K562 (cell line): ENCODE results near the gene TRMT1. TPM values are rescaled to one million over a fixed set of nuclear protein-coding genes. Genes with fewer than 3 reads are reported as not detected.

Source experiments
- CREB1 ChIP-seq, 2 experiments: sonication (generic) in 1 of 2; formaldehyde crosslinking in 1 of 2; IDR thresholded peaks; 2 replicates each; pipeline versions ENCODE4 v1.6.1 to v1.8.0; 2012 to 2022; ENCODE audit warnings: inconsistent platforms in 1 of 2, mild to moderate bottlenecking in 1 of 2, missing genetic modification reagents in 1 of 2, moderate library complexity in 1 of 2
- CTCF ChIP-seq, 3 experiments: IDR thresholded peaks in 2 of 3; conservative IDR thresholded peaks in 1 of 3; 2 replicates each; pipeline ENCODE4 v1.5.1; 2011 to 2012; ENCODE audit warnings: low read length in 3 of 3, mild to moderate bottlenecking in 3 of 3, control low read depth in 2 of 3, improper control_type of control experiment in 1 of 3, inconsistent platforms in 1 of 3, low read depth in 1 of 3, mixed read lengths in 1 of 3, moderate library complexity in 1 of 3; ENCODE audit not compliant: insufficient read depth in 2 of 3
- GTF2B ChIP-seq: IDR thresholded peaks from 2 replicates; pipeline ENCODE4 v1.6.1; 2011; ENCODE audit not compliant: insufficient read length; ENCODE audit errors: extremely low read depth
- HMG20A ChIP-seq: fragments of 450-650 bp; formaldehyde crosslinking; conservative IDR thresholded peaks from 2 replicates; pipeline ENCODE4 v1.4.0; 2020; ENCODE audit warnings: mild to moderate bottlenecking, mixed read lengths
- KLF16 ChIP-seq: IDR thresholded peaks from 2 replicates; pipeline ENCODE4 v1.6.1; 2016; ENCODE audit warnings: antibody characterized with exemption
- NR2F6 ChIP-seq: fragments of 450-650 bp; formaldehyde crosslinking; IDR thresholded peaks from 2 replicates; pipeline ENCODE4 v1.4.0; 2020; ENCODE audit warnings: mild to moderate bottlenecking
- polyA plus RNA-seq, 8 experiments: library from polyadenylated mRNA; depleted of rRNA in 4 of 8; stranded (reverse) in 5 of 8; unstranded in 3 of 8; fragments of >200 nt; fragmentation: Nextera tagmentation in 2 of 8; fragmentation: Illumina TruSeq in 1 of 8; extraction: Ambion mirVana in 2 of 8; extraction: Trizol in 1 of 8; gene quantifications; 2 replicates each; pipeline versions ENCODE4 v1.2.1 to v1.2.3, GENCODE V29; 2011 to 2014; ENCODE audit warnings: inconsistent platforms in 1 of 8, missing spikeins in 1 of 8
- total RNA-seq, 7 experiments: library from RNA; depleted of rRNA in 6 of 7; stranded (reverse); fragments of >200 nt in 6 of 7; fragmentation: Illumina TruSeq in 2 of 7; extraction: Trizol in 2 of 7; gene quantifications; 2 replicates each; pipeline versions ENCODE4 v1.2.1 to v1.2.3, GENCODE V29; 2011 to 2021; ENCODE audit warnings: low replicate concordance in 1 of 7
- TF ChIP-seq, protein P1 (sequence below): fragments of 450-650 bp; IDR thresholded peaks from 2 replicates; pipeline ENCODE4 v1.6.1; 2016; ENCODE audit warnings: mild to moderate bottlenecking, moderate library complexity
- TF ChIP-seq, protein P2 (sequence below): fragments of 250-450 bp; sonication (Bioruptor Pico); IDR thresholded peaks from 2 replicates; pipeline ENCODE4 v1.5.0; 2022; ENCODE audit warnings: mild to moderate bottlenecking
- TF ChIP-seq, protein P3 (sequence below): sonication (generic); formaldehyde crosslinking; IDR thresholded peaks from 2 replicates; pipeline ENCODE4 v1.8.0; 2022; ENCODE audit warnings: missing genetic modification reagents, mild to moderate bottlenecking, borderline replicate concordance

The TRMT1 gene
- total and polyA plus RNA-seq, 9 of the 15 experiments (the other 6 are each of a cell fraction or from before 2014, with no cell fraction given) = 5.8 to 158 (median 54.3) TPM

DNA sequence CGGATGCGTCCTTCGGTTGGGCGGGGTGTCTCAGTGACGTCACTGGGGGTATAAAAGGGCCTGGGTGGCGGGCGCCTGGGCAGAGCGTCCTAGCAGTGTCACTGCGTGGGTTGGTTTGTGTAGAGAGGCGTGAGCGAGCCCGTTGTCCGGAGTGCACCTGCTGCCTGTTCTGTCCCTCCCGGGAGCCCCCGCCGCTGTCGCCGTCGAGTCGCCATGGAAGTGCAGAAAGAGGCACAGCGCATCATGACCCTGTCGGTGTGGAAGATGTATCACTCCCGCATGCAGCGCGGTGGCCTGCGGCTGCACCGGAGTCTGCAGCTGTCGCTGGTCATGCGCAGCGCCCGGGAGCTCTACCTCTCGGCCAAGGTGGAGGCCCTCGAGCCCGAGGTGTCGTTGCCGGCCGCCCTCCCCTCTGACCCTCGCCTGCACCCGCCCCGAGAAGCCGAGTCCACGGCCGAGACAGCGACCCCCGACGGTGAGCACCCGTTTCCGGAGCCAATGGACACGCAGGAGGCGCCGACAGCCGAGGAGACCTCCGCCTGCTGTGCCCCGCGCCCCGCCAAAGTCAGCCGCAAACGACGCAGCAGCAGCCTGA is 36.5 kb upstream of the TRMT1 start (continued):
- TF ChIP-seq, protein P1, sequence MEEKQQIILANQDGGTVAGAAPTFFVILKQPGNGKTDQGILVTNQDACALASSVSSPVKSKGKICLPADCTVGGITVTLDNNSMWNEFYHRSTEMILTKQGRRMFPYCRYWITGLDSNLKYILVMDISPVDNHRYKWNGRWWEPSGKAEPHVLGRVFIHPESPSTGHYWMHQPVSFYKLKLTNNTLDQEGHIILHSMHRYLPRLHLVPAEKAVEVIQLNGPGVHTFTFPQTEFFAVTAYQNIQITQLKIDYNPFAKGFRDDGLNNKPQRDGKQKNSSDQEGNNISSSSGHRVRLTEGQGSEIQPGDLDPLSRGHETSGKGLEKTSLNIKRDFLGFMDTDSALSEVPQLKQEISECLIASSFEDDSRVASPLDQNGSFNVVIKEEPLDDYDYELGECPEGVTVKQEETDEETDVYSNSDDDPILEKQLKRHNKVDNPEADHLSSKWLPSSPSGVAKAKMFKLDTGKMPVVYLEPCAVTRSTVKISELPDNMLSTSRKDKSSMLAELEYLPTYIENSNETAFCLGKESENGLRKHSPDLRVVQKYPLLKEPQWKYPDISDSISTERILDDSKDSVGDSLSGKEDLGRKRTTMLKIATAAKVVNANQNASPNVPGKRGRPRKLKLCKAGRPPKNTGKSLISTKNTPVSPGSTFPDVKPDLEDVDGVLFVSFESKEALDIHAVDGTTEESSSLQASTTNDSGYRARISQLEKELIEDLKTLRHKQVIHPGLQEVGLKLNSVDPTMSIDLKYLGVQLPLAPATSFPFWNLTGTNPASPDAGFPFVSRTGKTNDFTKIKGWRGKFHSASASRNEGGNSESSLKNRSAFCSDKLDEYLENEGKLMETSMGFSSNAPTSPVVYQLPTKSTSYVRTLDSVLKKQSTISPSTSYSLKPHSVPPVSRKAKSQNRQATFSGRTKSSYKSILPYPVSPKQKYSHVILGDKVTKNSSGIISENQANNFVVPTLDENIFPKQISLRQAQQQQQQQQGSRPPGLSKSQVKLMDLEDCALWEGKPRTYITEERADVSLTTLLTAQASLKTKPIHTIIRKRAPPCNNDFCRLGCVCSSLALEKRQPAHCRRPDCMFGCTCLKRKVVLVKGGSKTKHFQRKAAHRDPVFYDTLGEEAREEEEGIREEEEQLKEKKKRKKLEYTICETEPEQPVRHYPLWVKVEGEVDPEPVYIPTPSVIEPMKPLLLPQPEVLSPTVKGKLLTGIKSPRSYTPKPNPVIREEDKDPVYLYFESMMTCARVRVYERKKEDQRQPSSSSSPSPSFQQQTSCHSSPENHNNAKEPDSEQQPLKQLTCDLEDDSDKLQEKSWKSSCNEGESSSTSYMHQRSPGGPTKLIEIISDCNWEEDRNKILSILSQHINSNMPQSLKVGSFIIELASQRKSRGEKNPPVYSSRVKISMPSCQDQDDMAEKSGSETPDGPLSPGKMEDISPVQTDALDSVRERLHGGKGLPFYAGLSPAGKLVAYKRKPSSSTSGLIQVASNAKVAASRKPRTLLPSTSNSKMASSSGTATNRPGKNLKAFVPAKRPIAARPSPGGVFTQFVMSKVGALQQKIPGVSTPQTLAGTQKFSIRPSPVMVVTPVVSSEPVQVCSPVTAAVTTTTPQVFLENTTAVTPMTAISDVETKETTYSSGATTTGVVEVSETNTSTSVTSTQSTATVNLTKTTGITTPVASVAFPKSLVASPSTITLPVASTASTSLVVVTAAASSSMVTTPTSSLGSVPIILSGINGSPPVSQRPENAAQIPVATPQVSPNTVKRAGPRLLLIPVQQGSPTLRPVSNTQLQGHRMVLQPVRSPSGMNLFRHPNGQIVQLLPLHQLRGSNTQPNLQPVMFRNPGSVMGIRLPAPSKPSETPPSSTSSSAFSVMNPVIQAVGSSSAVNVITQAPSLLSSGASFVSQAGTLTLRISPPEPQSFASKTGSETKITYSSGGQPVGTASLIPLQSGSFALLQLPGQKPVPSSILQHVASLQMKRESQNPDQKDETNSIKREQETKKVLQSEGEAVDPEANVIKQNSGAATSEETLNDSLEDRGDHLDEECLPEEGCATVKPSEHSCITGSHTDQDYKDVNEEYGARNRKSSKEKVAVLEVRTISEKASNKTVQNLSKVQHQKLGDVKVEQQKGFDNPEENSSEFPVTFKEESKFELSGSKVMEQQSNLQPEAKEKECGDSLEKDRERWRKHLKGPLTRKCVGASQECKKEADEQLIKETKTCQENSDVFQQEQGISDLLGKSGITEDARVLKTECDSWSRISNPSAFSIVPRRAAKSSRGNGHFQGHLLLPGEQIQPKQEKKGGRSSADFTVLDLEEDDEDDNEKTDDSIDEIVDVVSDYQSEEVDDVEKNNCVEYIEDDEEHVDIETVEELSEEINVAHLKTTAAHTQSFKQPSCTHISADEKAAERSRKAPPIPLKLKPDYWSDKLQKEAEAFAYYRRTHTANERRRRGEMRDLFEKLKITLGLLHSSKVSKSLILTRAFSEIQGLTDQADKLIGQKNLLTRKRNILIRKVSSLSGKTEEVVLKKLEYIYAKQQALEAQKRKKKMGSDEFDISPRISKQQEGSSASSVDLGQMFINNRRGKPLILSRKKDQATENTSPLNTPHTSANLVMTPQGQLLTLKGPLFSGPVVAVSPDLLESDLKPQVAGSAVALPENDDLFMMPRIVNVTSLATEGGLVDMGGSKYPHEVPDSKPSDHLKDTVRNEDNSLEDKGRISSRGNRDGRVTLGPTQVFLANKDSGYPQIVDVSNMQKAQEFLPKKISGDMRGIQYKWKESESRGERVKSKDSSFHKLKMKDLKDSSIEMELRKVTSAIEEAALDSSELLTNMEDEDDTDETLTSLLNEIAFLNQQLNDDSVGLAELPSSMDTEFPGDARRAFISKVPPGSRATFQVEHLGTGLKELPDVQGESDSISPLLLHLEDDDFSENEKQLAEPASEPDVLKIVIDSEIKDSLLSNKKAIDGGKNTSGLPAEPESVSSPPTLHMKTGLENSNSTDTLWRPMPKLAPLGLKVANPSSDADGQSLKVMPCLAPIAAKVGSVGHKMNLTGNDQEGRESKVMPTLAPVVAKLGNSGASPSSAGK = peak; percentile 34; the same call in 1 of the 2 replicates
- TF ChIP-seq NR2F6 (CRISPR knock-in tag) (peak; percentile 80; the same call in 1 of the 2 replicates), CREB1 (IDR thresholded peaks at IDR 0.05) (peak; percentile 90), CREB1 (CRISPR knock-in tag; IDR thresholded peaks at IDR 0.05) (peak; percentile 94), GTF2B (peak; percentile 90), CTCF (IDR thresholded peaks at IDR 0.05 in 2 of 3, conservative IDR thresholded peaks at IDR 0.05 in 1 of 3; ENCODE audit: insufficient read depth in 2 of 3, low read depth in 1 of 3, low read length in 3 of 3) (peak in 1 of 3 experiments; percentile 29; a peak in 1 of 6 replicates), KLF16 (no peak), HMG20A (no peak)
- TF ChIP-seq, protein P2, sequence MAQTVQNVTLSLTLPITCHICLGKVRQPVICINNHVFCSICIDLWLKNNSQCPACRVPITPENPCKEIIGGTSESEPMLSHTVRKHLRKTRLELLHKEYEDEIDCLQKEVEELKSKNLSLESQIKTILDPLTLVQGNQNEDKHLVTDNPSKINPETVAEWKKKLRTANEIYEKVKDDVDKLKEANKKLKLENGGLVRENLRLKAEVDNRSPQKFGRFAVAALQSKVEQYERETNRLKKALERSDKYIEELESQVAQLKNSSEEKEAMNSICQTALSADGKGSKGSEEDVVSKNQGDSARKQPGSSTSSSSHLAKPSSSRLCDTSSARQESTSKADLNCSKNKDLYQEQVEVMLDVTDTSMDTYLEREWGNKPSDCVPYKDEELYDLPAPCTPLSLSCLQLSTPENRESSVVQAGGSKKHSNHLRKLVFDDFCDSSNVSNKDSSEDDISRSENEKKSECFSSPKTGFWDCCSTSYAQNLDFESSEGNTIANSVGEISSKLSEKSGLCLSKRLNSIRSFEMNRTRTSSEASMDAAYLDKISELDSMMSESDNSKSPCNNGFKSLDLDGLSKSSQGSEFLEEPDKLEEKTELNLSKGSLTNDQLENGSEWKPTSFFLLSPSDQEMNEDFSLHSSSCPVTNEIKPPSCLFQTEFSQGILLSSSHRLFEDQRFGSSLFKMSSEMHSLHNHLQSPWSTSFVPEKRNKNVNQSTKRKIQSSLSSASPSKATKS = no peak
- TF ChIP-seq, protein P3, sequence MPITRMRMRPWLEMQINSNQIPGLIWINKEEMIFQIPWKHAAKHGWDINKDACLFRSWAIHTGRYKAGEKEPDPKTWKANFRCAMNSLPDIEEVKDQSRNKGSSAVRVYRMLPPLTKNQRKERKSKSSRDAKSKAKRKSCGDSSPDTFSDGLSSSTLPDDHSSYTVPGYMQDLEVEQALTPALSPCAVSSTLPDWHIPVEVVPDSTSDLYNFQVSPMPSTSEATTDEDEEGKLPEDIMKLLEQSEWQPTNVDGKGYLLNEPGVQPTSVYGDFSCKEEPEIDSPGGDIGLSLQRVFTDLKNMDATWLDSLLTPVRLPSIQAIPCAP (CRISPR knock-in tag) = peak; percentile 90; the same call in 1 of the 2 replicates
